Adipose tissue (tissue), 3 donors: ENCODE results near the gene UCN. TPM values are rescaled to one million over a fixed set of nuclear protein-coding genes. Genes with fewer than 3 reads are reported as not detected.
"Not testable (repeated sequence)": the region's sequence is repeated elsewhere in the genome, so short reads cannot be mapped to it uniquely, and the experiment has no call there.

Experiments used
- H3K27ac ChIP-seq: one replicate; pipeline ENCODE4 v1.5.1; 2013; ENCODE audit warnings: low read depth, low read length
- WGBS, 3 donors: extraction: QIAGEN DNeasy Blood & Tissue Kit; methylation state at CpG; one replicate each; pipeline ENCODE4 v1.1.7; 2013; 5-methylcytosine and 5-hydroxymethylcytosine counted together
- polyA plus RNA-seq, 3 donors: library from polyadenylated mRNA; stranded (reverse); fragments of 200-250 nt; gene quantifications; one replicate each; pipeline ENCODE4 v1.2.3, GENCODE V29; 2013
- donor health status: healthy with polysubstance abuse.
- donor health status: Bipolar disorder and iron deficiency.
- donor health status: healthy.

Gene UCN
- polyA plus RNA-seq, 3 donors = 0.83 to 1.8 (median 1.7) TPM

DNA sequence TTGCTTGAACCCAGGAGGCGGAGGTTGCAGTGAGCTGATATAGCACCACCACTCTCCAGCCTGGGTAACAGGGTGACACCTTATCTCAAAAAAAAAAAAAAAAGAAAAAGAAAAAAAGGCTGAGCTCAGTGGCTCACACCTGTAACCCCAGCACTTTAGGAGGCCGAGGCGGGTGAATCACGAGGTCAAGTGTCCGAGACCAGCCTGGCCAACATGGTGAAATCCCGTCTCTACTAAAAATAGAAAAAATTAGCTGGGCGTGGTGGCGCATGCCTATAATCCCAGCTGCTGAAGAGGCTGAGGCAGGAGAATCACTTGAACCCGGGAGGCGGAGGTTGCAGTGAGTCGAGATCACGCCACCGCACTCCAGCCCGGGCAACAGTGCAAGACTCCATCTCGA lies 11.6 kb upstream of the UCN start:
- H3K27ac ChIP-seq = not testable (repeated sequence)
- 90 to 96% (median 95%) methylated on average over 14 to 15 of the region's 15 CpGs for WGBS, 3 donors

DNA sequence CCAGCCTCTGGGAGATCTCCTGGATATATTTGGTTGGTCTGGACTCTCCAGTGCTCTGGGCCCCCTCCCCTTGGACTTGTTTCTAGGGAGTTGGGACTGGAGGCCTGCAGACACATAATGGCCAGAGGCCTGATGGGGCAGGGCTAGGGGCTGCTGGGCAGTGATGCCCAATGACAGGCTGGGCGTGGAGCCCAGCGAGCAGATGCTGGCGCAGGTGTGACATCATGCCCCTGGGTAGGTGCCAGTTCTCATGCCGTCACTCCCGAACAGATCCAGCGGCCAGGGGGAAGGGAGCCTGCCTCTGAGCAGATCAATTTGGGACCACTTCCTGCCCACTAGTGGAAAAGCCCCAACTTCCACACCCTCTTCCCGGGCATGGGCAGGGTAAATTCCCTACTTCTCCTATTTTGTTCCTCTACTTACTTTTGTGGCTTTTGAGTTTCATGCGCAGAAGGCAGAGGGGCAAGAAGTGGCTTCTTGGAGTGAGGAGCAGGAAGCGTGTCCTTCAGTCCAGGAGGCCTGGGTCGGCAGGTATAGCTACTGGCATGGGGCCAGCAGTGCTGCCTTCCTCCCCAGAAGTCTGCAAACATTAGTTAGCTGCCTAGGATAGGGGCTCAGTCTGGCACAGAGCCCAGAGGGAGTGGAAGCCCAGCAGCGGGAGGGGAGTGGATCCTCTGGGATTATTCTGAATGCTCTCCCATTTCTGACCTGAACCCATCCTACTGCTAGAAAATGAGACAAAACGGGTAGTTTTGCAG lies 8.6 kb upstream of the UCN start:
- no peak overlapping the region for H3K27ac ChIP-seq
- WGBS, 3 donors = 44 to 66% (median 66%) methylated on average over 12 of the region's 12 CpGs

DNA sequence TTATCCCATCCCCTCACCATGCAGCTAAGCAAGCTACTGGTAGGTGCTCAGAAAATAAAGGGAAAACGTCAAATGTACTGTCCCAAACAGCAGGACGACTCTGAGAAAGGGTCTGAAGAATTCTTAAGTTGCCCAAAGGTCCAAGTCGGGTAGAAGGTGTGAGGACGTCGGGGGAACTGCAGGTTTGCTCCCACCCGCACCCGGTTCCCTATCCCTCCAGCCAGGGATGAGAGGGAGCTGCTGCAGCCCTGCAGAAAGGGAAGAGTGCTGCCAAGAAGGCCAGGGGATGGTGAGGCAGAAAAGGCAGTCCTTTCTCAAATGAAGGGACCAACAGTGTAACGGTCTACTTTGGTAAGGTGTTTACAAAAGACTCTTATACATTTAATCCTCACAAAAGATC lies 6.9 kb upstream of the UCN start:
- WGBS, 3 donors = 75 to 86% (median 82%) methylated on average over 8 of the region's 8 CpGs
- no peak overlapping the region for H3K27ac ChIP-seq

DNA sequence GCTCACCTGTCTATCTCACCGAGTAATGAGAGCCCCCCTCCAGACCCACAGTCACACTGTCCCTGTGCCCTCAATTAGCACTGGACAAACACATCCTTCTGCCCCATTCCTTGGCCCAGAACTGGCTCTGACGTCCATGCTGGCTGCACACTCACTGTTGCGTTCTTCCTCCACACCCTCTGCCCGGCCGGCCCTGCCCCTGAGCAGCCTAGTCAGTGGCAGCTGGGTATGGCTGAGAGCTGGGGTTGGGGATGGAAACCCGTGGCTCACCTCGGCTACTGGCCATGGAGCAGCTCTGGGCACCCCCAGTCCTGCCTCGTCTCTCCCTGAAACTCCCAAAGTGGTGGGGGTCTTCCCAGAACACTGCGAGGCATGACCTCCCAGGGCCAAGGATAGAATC lies 6.5 kb upstream of the UCN start:
- H3K27ac ChIP-seq = no peak overlapping the region
- WGBS, 3 donors = 83 to 92% (median 90%) methylated on average over 9 of the region's 9 CpGs

DNA sequence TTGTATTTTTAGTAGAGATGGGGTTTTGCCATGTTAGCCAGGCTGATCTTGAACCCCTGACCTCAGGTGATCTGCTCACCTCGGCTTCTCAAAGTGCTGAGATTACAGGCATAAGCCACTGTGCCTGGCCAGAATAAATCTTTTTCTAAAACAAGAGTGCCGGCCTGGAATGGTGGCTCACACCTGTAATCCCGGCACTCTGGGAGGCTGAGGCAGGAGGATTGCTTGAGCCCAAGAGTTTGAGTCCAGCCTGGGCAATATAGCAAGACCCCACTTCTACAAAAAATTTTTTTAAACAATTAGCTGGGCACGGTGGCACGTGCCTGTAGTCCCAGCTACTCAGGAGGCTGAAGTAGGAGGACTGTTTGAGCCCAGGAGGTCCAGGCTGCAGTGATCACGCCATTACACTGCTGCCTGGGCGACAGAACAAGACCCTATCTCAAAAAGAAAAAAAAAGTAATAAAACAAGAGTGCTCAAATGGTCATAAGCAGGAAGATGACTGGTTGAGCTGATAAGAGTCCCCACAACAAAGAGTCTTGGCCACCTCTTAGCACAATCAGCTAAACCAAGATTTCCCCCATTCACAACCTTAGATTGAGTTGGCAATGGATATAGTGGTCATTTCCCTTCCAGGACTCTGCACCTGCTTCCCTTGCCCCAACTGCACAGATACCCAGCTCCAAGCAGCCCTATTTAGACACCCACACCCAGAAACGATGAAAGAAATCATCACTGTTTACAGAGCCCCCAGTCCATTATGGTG lies 5.8 kb upstream of the UCN start:
- no peak overlapping the region for H3K27ac ChIP-seq
- 90 to 92% (median 90%) methylated on average over 8 of the region's 8 CpGs for WGBS, 3 donors

DNA sequence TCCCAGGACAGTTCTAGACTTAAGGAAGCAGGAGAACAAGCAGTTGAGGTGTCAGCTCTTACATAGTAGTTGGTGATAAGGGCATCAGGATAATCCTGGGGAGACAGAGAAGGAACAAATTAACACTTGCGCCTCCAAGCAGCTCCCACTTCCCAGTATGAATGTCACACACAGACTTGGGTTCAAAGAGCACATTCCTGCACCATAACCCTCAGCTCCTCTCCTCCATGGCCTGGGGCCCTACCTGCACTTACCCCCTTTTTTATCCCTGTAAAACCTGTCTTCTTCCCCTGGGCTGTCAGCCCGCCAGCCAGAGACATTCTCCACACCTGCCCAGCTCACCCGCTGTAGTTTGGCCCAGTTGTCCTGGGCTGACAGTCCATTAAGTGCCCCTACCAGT lies 3.9 kb upstream of the UCN start:
- H3K27ac ChIP-seq = no peak overlapping the region
- WGBS, 3 donors = 96 to 100% (median 98%) methylated on average over 3 of the region's 3 CpGs

DNA sequence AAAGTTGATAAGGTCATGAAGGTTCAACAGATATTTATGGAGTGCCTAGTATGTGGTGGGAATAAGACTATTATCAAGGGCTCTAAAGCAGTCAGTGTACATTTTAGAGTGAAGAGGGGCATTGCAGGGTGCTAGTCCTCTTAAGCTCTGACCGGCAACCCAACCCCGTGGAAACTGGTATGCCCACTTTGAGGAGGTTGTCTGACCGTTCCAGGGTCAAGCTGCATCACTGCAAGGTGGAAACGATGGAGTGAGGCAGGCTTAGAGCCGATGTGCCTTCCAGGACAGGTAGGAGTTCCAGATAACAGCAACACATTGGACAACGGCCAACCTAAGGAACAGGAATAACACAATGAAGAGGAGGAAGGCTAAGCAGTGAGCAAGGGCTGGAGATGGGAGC lies 1.4 kb upstream of the UCN start:
- H3K27ac ChIP-seq = no peak overlapping the region
- WGBS, 3 donors = 75 to 93% (median 85%) methylated on average over 6 of the region's 6 CpGs

DNA sequence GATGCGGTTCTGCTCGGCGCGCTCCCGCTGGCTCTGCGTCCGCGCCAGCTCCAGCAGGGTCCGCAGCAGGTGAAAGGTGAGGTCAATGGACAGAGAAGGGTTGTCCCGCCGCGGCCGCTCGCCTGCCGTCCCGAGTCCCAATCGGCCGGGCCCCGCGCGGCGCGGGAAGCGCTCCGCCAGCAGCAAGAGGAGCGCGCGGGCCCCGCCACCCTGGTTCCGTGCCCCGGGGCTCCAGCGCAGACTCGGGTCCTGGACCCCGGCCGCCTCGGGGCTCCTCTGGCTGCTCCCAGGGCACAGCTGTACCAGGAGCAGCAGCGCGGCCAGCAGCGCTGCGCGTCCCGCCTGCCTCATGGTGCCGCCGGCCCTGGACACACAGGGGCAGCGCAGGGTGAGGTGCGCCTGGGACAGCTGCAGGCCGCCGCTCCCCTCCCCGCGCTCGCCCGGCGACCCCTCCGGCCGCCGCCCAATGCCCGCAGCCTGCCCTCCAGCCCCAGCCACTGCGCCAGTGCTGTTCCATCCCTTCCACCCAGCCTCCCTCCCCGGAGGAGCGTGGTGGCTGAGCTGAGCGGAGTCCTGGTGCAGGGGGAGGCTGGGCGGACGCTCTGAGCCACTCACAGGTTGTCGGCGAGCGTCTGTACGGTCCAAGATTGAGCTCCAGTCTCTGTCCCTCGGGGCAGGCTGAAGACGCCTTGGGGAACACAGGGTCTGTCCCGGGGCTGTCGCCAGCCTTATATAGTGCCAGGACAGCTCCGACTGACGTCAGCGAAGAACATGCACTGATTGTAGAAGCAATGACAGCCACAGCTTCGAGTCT lies 493 bp downstream of the UCN start:
- 16 to 20% (median 16%) methylated on average over 51 to 75 of the region's 75 CpGs for WGBS, 3 donors
- no peak overlapping the region for H3K27ac ChIP-seq

DNA sequence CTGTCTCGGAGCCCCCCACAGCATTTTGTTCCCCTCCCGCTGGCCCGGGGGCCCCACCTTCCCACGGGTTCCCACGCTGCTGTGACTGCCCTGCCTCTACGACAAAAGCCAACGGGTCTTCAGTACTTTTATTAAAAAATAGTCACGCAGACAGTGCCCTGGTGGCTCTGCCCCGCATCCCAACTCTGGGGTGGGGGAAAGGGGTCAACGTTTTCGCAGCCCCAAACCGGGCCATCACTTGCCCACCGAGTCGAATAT lies 1.0 kb downstream of the UCN start:
- whole genome bisulfite sequencing, 3 donors = 9 to 18% (median 12%) methylated on average over 14 of the region's 14 CpGs
- H3K27ac ChIP-seq = no peak overlapping the region

DNA sequence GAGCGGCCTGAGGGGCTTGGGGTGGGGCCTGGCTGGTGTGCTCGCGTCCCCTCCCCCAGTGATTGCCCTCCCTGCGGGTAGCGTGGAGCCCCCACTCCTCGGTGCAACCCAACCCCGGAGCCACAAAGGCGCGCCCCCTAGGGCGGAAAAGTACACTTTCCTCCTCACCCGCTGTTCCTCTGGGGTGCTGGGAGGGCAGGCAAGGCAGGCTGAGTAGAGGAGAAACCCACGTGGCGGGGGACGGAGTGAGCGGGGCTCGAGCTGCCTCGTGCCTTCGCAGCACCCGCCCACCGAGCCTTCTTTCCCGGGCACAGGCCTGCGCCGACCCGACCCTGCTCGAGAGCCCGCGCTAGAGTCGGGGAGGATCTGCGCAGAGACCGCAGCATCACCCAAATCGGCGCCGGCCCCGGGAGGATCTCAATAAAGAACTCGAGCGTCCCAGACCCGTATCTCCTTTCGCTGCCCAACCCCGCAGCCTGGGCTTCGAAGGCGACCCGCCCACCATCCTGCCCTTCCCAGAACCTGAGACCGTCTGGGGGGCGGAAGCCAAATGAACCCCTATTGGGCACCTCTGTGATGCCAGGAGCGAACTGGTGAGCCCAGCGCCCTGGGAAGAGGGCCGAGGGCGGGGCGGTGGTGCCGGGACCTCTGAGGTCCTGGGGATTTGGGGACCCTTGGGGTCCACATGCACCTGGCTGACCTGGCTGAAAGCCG lies 1.5 kb downstream of the UCN start:
- no peak overlapping the region for H3K27ac ChIP-seq
- WGBS, 3 donors = 3 to 7% (median 3%) methylated on average over 48 to 51 of the region's 51 CpGs

DNA sequence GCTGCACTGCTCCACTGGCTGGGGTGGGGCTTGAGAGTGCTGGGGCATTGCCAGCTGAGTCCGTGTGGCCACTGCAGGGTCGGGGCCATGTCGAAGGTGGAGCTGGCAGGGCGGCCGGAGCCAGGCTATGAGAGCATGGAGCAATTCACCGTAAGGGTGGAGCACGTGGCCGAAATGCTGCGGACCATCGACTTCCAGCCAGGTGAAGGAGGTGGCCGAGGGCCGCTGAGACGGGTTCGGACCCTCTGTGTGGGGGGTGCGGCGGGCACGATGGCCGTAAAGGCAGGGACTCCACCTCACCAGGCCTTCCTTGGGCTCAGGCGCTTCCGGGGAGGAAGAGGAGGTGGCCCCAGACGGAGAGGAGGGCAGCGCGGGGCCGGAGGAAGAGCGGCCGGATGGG lies 2.1 kb downstream of the UCN start:
- H3K27ac ChIP-seq = no peak overlapping the region
- 22 to 33% (median 29%) methylated on average over 24 to 26 of the region's 26 CpGs for WGBS, 3 donors

DNA sequence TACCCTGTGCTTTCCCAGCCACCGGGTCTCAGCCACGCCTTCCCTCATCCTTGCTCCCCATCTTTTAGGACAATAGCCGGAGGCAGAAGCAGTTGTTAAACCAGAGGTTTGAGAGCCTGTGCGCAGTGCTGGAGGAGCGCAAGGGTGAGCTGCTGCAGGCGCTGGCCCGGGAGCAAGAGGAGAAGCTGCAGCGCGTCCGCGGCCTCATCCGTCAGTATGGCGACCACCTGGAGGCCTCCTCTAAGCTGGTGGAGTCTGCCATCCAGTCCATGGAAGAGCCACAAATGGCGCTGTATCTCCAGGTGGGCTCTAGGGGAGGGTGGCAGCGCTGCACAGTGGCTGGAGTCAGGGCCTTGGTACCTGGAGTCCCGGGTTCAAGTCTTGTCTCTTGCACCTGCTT lies 2.7 kb downstream of the UCN start:
- WGBS, 3 donors = 88 to 91% (median 88%) methylated on average over 16 of the region's 16 CpGs

DNA sequence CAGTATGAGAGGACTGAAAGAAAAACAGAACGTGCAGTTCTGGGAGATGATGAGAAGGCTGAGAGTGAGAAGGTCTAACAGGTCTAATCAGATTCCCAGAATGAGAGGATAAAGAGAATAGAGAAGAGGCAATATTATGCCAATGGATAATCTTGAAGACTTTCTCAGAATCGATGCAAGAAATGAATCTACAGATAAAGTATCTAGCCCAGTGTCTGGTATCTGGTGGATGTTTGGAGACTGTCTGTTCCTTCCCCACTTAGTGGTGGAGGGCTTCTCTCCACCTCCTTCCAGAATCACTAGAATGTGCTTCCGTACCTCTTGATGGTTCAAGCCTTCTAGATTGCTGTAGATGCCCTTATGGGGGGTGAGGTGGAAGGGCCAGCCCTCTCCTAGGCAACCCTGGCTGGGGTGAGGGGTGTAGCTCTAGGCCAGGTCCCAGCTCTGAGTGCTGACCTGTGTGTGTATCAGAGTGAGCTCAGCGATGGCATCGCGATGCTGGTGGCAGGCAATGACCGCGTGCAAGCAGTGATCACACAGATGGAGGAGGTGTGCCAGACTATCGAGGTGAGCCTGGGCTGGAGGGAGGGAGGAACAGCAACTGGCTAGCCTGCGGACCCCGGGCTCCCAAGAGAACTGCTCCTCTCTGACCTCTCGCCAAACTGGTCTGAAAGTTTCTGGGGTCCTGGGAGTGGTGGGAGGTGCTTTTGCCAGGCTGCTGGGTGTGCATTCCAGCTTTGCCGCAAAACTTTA lies 3.6 kb downstream of the UCN start:
- WGBS, 3 donors = 86 to 91% (median 89%) methylated on average over 13 of the region's 13 CpGs
- no peak overlapping the region for H3K27ac ChIP-seq

More for the DNA sequence above, 2.7 kb downstream of the UCN start:
- H3K27ac ChIP-seq = no peak overlapping the region

DNA sequence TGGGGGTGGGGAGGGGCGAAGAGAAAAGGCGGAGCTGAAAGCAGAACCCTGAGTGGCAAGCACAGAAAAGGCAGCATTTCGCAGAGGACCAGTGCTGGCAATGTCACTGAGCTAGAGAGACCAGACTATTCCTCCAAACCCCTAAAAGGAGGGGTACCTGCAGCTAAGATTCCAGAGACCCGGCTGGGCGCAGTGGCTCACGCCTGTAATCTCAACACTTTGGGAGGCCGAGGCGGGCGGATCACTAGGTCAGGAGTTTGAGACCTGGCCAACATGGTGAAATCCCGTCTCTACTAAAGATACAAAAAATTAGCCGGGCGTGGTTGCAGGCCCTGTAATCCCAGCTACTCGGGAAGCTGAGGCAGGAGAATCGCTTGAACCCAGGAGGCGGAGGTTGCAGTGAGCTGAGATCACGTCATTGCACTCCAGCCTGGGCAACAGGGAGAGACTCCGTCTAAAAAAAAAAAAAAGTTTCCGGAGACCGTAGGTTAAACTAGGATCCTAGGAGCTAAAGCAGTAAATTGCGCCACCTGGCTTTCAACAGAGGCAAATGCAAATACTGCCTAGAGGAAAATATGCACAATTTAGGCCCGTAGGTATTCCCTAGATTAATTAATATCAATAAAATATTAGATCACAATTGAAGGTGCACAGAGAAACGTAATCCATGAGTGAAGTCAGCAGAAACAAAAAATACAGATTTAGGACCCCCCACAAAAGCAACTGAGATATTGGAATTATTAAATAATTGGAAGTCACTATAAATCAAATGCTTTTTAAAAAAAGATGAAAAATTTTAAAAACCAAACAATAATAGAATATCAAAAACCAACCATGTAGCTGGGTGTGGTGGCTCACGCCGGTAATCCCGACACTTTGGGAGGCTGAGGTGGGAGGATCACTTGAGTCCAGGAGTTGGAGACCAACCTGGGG lies 4.9 kb downstream of the UCN start:
- 20 to 23% (median 22%) methylated on average over 25 of the region's 25 CpGs for WGBS, 3 donors
- no peak overlapping the region for H3K27ac ChIP-seq

DNA sequence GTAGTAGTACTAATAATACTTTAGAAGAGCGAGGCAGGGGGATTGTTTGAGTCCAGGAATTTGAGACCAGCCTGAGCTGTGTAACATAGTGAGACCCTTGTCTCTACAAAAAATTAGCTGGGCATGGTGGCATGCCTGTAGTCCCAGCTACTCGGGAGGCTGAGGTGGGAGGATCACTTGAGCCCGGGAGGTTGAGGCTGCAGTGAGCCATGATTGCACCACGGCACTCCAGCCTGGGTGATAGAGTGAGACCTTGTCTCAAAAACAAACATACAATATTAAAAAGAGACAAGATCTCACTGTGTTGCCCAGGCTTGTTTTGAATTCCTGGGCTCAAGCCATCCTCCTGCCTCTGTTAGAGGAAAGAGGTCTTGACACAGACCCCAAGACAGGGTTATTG lies 7.6 kb downstream of the UCN start:
- H3K27ac ChIP-seq = not testable (repeated sequence)
- 81 to 91% (median 86%) methylated on average over 4 of the region's 4 CpGs for WGBS, 3 donors

DNA sequence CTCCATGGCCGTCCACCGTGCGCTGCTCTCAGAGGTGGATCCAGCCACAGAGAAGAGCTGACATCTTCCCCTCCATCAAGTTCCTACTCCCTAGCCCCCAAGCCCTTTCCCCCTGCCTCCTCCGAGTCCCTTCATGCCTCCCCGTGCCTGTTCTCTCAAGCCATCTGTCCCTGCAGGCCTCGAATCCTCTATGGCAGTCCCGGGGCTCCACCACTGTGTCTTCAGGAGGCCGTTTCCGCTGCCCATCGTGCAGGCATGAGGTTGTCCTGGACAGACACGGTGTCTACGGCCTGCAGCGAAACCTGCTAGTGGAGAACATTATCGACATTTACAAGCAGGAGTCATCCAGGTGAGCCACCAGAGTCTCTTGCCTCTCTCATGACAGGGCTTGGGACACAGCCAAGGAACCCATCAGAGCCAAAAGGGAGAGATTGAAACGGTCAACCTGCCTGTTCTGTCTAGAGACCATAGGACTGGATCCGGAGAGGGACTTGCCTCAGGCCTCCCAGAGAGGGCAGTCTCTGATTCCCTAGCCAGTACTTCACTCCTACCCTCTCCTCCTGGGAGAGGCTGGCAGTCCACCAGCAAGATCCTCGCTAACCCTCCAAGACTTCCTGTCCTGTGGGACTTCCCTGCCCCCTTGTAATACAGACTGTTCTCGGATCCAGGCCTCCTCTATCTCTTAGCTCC lies 9.7 kb downstream of the UCN start:
- no peak overlapping the region for H3K27ac ChIP-seq
- 77 to 86% (median 83%) methylated on average over 18 of the region's 18 CpGs for WGBS, 3 donors

DNA sequence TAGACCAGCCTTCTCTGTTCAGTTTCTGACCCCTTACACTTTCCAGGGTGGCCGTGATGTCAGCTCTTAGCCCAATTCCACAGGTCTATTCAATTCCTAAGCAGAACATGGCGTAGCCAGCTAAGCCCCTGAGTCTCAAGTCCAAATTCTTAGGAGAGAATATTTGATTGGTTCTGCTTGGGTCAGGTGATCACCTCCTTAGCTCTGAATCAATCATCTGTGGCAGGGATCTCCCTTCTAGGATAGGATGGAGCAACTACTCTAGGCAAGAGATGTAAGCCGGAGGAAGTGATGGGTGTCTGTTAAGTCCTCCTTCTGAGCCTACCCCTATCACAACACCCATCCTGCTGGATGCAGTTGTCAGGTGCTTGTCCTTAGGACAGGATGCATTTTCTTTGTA lies 11.1 kb downstream of the UCN start:
- 75 to 91% (median 86%) methylated on average over 3 of the region's 3 CpGs for WGBS, 3 donors
- no peak overlapping the region for H3K27ac ChIP-seq
